GM23338 (cell line): ENCODE measurements around the gene ZWINT. TPM values are rescaled to one million over a fixed set of nuclear protein-coding genes. Genes with fewer than 3 reads are reported as not detected.

Source experiments
- CREB1 ChIP-seq: fragments of 250-450 bp; sonication (Bioruptor Pico); IDR thresholded peaks from 2 replicates; pipeline ENCODE4 v1.5.0; 2020; ENCODE audit warnings: low read depth, mild to moderate bottlenecking, moderate library complexity
- ETS1 ChIP-seq: IDR thresholded peaks from 2 replicates; pipeline ENCODE4 v1.6.1; 2016; ENCODE audit warnings: antibody characterized with exemption
- EZH2phosphoT487 ChIP-seq: fragments of 200-600 bp; sonication (generic); IDR thresholded peaks from one replicate; pipeline ENCODE4 v1.8.1; 2018; ENCODE audit warnings: antibody characterized with exemption; ENCODE audit not compliant: unreplicated experiment
- JUNB ChIP-seq: IDR thresholded peaks from one replicate; pipeline ENCODE4 v1.6.1; 2016; ENCODE audit warnings: antibody characterized with exemption; ENCODE audit not compliant: unreplicated experiment
- NANOG ChIP-seq: IDR thresholded peaks from 2 replicates; pipeline ENCODE4 v1.6.1; 2016; ENCODE audit warnings: antibody characterized with exemption, borderline replicate concordance
- POLR2AphosphoS5 ChIP-seq: IDR thresholded peaks from 2 replicates; pipeline ENCODE4 v1.6.1; 2016; ENCODE audit warnings: antibody characterized with exemption, low read depth
- REST ChIP-seq: IDR thresholded peaks from one replicate; pipeline ENCODE4 v1.6.1; 2018; ENCODE audit warnings: antibody characterized with exemption; ENCODE audit not compliant: unreplicated experiment
- ZNF114 ChIP-seq: fragments of 250-450 bp; sonication (Bioruptor Pico); IDR thresholded peaks from 2 replicates; pipeline ENCODE4 v1.5.0; 2020; ENCODE audit warnings: mild to moderate bottlenecking, moderate library complexity
- ZNF331 ChIP-seq: fragments of 250-450 bp; sonication (Bioruptor Pico); IDR thresholded peaks from 2 replicates; pipeline ENCODE4 v1.5.0; 2020; ENCODE audit warnings: low read depth, mild to moderate bottlenecking, moderate library complexity
- ZNF462 ChIP-seq: fragments of 250-450 bp; sonication (Bioruptor Pico); IDR thresholded peaks from 2 replicates; pipeline ENCODE4 v1.5.0; 2020; ENCODE audit warnings: mild to moderate bottlenecking, moderate library complexity
- polyA plus RNA-seq: library from polyadenylated mRNA; unstranded; fragments of >200 nt; fragmentation: Nextera tagmentation; extraction: Ambion mirVana; gene quantifications from 2 replicates; pipeline ENCODE4 v1.2.1, GENCODE V29; 2016
- total RNA-seq: library from RNA; depleted of rRNA; stranded (reverse); fragments of >200 nt; shearing (Covaris generic); gene quantifications from 2 replicates; pipeline ENCODE4 v1.2.3, GENCODE V29; 2014

The ZWINT gene
- total and polyA plus RNA-seq, 2 experiments from 2014 or later: 83.7 to 109 TPM

- TF ChIP-seq ZNF462 (CRISPR knock-in tag): no peak
- no peak for TF ChIP-seq ETS1
- no peak for TF ChIP-seq ZNF114 (CRISPR knock-in tag)
- no peak for TF ChIP-seq POLR2AphosphoS5
- TF ChIP-seq REST: no peak
- TF ChIP-seq EZH2phosphoT487: no peak
- TF ChIP-seq NANOG: no peak
- no peak for TF ChIP-seq ZNF331 (CRISPR knock-in tag)
- TF ChIP-seq CREB1: no peak
- no peak for TF ChIP-seq JUNB
Observed at GRCh38 chr10:56360583-56360966, 484 bp downstream of the ZWINT start (continued).
